ENCODE measurements around the gene TMC3.

DNA sequence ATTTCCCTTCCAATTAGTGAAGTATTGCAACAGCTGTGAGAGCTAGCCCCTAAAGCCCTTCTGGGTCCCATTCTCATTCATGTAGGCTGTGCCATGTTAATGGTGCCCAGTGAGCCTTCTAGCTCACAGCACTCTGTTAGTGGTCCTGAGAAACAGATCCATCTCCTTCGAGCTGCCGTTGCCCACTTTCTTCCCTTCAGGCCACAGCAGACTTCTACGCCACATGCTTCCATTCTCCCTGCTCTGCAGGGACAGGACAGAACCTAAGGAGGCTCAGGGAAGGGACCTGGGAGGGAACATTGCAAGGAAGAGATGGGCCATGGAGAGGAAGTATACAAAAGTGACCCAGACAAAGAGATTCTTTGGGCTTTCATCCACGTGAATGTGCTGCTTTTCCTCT is 38.4 kb downstream of the TMC3 start:
- TF ChIP-seq, protein P1, sequence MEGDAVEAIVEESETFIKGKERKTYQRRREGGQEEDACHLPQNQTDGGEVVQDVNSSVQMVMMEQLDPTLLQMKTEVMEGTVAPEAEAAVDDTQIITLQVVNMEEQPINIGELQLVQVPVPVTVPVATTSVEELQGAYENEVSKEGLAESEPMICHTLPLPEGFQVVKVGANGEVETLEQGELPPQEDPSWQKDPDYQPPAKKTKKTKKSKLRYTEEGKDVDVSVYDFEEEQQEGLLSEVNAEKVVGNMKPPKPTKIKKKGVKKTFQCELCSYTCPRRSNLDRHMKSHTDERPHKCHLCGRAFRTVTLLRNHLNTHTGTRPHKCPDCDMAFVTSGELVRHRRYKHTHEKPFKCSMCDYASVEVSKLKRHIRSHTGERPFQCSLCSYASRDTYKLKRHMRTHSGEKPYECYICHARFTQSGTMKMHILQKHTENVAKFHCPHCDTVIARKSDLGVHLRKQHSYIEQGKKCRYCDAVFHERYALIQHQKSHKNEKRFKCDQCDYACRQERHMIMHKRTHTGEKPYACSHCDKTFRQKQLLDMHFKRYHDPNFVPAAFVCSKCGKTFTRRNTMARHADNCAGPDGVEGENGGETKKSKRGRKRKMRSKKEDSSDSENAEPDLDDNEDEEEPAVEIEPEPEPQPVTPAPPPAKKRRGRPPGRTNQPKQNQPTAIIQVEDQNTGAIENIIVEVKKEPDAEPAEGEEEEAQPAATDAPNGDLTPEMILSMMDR (IDR thresholded peaks at IDR 0.05 in 8 of 11, conservative IDR thresholded peaks at IDR 0.05 in 3 of 11): no peak
- TF ChIP-seq POLR2AphosphoS5 (IDR thresholded peaks at IDR 0.05) (no peak), POLR2A (IDR thresholded peaks at IDR 0.05) (no peak)

Measured in spleen (tissue), 7 donors.